Caki2 (cell line): ENCODE data around the gene ECEL1. TPM values are rescaled to one million over a fixed set of nuclear protein-coding genes. Genes with fewer than 3 reads are reported as not detected.

Experiments used
- DNase-seq: peaks from one replicate; pipeline ENCODE4 v3.0.0-alpha.2; 2015; ENCODE audit warnings: low read depth
- in situ Hi-C: cut with HindIII; loops from 2 replicates; pipeline ENCODE4 v1.10.0; 2016; ENCODE audit warnings: low sequenced_read_pairs, low pct_unique_long_range_greater_than_20kb, mixed read lengths
- total RNA-seq: library from RNA; depleted of rRNA; stranded (reverse); fragments of >200 nt; shearing (Covaris generic); gene quantifications from 2 replicates; pipeline ENCODE4 v1.2.3, GENCODE V29; 2014; ENCODE audit warnings: low replicate concordance

The ECEL1 gene
- total RNA-seq, 1 experiment from 2014 or later: 1.0 TPM

- in situ Hi-C loops: no loop called here
- no peak for DNase-seq
These were observed 8.9 kb downstream of the ECEL1 start for GRCh38 chr2:232478571-232479340.

GRCh38 chr2:232477751-232478510 is 9.7 kb downstream of the ECEL1 start:
- in situ Hi-C loops: no loop called here
- DNase-seq: no peak

DNA sequence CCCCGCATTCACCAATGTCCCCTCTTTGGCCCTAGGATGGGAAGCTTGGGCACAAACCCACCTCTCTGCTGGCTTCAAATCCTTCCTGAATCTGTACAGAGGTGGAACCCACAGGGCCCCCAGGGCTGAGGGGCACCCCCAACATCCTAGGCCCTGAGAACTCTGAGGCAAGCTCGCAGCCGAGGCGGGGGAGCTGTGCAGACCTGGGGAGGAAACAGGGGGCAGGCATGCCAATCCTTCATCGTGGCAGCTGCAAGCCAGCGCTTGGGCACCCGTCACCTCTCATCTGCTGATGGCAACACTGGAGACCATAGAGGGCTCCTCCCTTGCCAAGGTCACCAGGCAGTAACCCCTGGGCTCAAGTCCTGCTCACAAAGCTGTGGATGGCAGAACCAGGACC is 10.8 kb downstream of the ECEL1 start:
- no peak for DNase-seq
- in situ Hi-C loops: no loop called here

DNA sequence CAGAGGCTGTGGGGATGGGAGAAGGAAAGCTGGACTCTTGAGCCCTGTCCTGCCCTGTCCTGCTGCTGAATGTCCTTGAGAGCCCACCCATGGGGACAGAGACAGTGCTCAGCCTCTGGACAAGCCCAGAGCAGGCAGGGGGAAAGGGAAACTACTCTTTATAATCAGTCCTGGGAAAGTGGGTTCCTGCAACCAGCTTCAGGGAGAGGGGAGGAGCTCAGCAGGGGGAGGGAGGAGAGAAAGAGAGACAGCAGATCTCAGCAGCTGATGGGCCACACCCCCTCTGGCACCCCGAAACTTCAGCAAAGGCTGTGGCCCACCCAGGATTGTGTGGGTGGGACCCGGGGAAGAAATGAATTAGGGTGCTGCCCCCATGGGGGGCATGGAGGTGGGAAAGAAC is 11.6 kb downstream of the ECEL1 start:
- no peak for DNase-seq
- in situ Hi-C loops: no loop called here

- in situ Hi-C loops: no loop called here
- no peak for DNase-seq
These were observed 14.2 kb downstream of the ECEL1 start for GRCh38 chr2:232473467-232473890.

DNA sequence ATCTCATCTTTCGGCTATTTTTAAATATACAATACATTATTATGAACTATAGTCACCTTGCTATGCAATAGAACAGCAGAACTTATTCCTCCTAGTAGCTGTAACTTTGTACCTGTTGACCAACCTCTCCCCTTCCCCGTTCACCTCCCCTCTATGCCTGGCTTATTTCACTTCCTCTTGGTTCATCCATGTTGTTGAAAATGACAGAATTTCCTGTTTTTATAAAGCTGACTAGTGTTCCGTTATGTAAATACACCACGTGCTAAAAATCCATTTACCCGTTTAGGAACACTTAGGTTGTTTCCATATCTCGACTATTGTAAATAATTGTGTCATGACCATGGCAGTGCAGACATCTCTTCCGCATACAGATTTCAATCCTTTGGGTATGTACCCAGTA is 21.4 kb downstream of the ECEL1 start:
- in situ Hi-C loops: no loop called here
- no peak for DNase-seq

DNA sequence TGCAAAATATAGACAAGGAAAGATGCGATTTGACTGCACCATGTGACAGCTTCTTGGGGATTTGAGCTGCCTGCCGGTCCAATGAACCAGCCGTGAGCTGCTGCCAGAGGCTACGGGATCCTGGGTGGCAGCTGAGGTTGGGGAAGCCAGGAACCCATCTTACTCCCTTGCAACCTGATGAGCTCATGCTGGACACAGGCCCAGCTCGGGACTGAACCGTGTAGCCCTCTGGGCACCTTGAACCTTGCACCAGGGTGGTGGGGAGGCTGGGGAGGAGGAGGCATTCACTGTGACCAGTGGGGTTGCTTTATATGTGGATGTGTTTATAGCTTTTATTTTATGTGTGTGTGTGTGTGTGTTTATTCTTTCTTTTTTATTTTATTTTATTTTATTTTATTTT is 22.6 kb downstream of the ECEL1 start:
- in situ Hi-C loops: no loop called here
- DNase-seq: no peak

GRCh38 chr2:232464544-232464885 is 23.1 kb downstream of the ECEL1 start:
- no peak for DNase-seq
- in situ Hi-C loops: no loop called here

GRCh38 chr2:232463701-232464543 is 23.7 kb downstream of the ECEL1 start:
- in situ Hi-C loops: no loop called here
- DNase-seq: no peak

- DNase-seq: no peak
These were observed 27.5 kb downstream of the ECEL1 start for GRCh38 chr2:232460171-232460570.

DNA sequence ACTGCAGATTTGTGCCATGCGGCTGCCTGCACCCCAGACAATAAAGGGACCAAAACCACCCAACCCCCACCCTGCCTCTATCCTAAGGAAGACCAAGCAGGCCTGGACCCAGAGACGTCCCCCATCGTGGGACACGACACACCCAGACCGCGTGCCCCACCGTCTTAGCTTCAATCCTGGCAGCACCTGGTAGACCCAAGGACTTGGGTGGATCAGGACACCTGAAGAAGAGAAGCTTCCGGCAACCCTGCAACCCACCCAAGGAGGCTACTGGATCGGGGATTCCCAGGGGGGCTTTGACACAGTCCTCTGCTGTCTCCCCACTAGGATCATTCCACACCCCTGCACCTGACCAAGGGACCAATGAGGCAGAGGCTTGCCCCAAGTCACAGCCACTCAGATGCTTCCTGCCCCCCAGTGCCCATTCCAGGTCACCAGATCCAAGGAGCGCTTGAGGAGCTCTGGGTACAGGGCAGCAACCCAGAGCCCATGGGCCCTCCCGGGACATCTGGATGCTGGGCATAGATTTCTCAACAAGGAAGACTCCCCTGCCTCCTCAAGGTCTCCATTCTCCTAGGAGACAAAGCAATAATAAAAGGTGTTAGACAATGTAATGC is 28.1 kb downstream of the ECEL1 start:
- no peak for DNase-seq
- in situ Hi-C loops: no loop called here

More at GRCh38 chr2:232460171-232460570, 27.5 kb downstream of the ECEL1 start:
- in situ Hi-C loops: no loop called here

- in situ Hi-C loops: no loop called here
- no peak for DNase-seq
These were observed 28.8 kb downstream of the ECEL1 start for GRCh38 chr2:232458661-232459418.

DNA sequence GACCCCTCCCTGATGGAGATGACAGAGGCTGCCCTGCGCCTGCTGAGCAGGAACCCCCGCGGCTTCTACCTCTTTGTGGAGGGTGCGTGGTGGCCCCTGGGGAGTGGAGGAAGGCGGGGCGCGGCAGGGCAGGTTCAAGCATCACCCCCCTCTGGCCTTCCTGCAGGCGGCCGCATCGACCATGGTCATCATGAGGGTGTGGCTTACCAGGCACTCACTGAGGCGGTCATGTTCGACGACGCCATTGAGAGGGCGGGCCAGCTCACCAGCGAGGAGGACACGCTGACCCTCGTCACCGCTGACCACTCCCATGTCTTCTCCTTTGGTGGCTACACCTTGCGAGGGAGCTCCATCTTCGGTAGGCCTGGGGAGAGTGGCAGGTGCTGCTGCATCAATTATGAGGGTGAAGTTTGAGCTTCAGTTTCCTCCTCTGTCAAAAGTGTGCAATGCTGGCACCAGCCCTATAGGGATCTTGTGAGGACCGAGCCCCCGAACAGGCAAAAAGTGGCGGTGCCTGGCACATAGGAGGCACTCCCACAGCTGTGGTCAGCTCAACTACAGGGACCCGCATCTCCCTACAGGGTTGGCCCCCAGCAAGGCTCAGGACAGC is 29.5 kb downstream of the ECEL1 start:
- in situ Hi-C loops: no loop called here
- DNase-seq: no peak

- no peak for DNase-seq
- in situ Hi-C loops: no loop called here
These were observed 30.3 kb downstream of the ECEL1 start for GRCh38 chr2:232457121-232458011.

DNA sequence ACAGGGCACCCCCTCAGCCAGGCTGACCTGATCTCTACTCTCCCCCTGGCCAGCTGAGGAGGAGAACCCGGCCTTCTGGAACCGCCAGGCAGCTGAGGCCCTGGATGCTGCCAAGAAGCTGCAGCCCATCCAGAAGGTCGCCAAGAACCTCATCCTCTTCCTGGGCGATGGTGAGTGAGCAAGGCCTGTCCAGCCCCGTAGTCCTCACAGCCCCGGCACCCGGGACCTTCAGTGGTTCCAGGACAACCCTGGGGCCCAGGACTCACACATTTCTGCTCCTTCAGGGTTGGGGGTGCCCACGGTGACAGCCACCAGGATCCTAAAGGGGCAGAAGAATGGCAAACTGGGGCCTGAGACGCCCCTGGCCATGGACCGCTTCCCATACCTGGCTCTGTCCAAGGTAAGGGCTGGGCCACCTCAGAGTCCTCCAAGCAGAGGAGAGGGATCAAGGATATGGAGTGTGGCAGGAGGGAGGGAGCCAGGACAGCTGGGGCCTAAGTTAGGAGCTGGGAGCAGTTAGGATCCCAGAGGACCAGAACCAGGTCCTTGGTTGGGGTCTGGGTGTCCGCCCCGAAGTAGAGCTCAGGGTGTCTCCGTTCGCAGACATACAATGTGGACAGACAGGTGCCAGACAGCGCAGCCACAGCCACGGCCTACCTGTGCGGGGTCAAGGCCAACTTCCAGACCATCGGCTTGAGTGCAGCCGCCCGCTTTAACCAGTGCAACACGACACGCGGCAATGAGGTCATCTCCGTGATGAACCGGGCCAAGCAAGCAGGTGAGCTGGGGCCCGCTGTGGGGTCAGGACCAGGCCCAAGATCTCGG is 31.1 kb downstream of the ECEL1 start:
- in situ Hi-C loops: no loop called here

More for the DNA sequence above, 31.1 kb downstream of the ECEL1 start:
- no peak for DNase-seq
